NCI-H2196 (cell line): ENCODE data around the gene PTGS1.
"Not testable (repeated sequence)": the region's sequence is repeated elsewhere in the genome, so short reads cannot be mapped to it uniquely, and the experiment has no call there.

Experiments
- DNase-seq: peaks from one replicate; lab custom pipeline; 2025; ENCODE audit not compliant: unreplicated experiment; lab: John Stamatoyannopoulos, UW

Gene PTGS1

GRCh38 chr9:122394265-122395125 is 23.7 kb downstream of the PTGS1 start:
- no peak for DNase-seq

DNA sequence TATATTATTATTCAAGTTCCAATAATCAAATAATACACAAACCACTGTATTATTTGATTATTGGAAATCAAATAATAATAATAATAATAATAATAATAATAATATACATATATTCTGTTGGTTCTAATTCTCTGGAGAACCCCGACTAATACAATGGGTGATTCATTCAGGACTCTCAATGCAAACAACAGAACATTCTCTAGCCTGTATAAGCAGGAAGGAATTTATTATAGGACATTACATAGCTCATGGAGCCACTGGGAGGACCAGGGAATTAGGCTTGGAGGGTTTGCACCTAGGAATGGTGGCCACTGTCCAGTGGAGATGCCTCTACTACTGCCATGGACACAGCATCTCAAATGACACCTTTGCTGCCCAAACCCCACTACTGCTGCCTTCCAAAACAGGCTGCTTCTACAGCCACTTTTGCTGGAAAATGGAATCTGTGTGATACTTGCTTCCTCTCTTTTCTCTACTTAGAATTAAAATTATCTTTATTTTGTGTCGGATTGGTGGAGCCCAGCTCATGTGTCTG is 25.9 kb downstream of the PTGS1 start:
- DNase-seq, result no peak

DNA sequence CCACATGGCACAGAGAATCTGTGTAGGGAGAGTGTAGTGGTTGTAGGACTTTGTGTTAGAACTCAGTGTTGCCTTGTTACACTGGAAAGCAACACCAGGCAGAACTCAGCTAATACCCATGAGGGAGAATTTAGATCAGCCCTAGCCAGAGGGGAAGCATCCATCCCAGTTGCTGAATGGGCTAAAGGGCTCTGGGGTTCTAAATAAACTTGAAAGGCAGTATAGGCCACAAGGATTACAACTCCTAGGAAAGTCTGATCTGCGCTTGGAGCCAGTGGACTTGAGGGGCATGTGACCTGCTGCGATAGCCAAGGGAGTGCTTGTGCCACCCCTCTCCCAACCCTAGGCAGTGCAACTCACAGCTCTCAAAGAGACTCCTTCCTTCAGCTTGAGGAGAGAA is 26.9 kb downstream of the PTGS1 start:
- DNase-seq, result no peak

DNA sequence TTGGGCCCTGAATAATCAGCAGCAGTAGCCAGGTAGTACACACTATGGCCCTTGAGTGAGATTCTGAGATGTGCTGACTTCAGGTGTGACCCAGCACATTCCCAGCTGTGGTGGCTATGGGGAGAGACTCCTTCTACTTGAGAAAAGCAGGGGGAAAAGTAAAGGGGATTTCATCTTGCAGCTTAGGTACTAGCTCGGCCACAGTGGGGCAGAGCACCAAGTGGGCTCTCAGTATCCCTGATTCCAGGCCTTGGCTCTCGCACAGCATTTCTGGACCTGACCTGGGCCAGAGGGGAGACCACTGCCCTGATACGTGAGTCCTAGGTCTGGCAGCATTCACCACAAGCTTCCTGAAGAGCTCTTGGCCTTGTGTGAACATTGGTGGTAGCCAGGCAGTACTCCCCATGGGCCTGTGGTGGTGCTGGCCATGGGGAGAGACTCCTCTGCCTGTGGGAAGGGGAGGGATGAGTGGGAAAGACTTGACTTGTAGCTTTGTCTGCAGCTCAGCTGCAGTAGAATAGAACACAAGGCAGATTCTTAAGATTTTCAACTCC is 27.6 kb downstream of the PTGS1 start:
- no peak for DNase-seq

DNA sequence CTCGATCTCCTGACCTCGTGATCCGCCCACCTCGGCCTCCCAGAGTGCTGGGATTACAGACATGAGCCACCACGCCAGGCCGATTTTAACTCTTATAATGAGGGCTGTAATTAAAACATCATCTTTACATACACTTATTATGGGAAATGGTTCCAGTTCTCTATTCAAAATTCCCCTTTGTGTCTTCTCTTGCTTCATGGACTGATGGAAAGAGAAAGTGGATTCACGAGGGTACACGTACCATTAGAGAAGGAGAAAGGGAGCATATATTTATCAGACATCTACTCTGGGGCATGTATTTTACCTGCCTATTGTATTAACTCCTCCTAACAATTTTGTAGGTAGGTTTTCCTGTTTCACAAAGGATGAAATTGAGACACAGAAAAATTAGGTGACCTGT is 31.1 kb downstream of the PTGS1 start:
- no peak for DNase-seq

GRCh38 chr9:122402403-122402871 is 31.6 kb downstream of the PTGS1 start:
- no peak for DNase-seq

GRCh38 chr9:122402874-122403273 is 32.0 kb downstream of the PTGS1 start:
- DNase-seq, result no peak

DNA sequence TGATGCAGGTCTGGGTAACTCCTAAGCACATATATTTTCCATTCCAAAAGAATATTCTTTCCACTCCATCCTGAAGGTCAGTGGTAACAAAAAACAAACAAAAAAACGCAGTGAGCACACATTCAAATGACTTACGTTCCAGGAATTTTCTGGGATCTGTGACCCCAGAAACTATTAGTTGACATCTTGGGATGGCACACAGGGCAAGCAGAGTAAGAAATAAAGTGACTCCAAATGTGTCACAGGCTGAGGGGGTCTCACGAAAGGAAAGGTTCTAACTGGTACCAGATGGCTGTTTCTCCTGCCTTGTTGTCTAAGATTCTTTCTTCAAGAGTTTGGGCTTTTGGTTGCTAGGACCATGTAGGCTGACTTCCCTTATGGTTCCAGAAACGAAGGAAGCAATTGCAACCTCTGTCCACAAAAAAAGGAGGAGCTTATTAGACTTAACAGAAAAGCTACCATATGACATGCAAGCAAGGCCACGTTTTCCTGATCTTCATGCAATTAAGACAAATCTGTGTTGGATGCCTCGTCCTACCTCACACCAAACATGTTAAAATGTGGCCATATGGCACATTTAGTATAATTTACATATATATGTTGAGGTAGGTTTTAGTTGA is 32.7 kb downstream of the PTGS1 start:
- DNase-seq, result no peak

- not testable (repeated sequence) for DNase-seq
These were observed 34.7 kb downstream of the PTGS1 start for GRCh38 chr9:122405304-122406069.

DNA sequence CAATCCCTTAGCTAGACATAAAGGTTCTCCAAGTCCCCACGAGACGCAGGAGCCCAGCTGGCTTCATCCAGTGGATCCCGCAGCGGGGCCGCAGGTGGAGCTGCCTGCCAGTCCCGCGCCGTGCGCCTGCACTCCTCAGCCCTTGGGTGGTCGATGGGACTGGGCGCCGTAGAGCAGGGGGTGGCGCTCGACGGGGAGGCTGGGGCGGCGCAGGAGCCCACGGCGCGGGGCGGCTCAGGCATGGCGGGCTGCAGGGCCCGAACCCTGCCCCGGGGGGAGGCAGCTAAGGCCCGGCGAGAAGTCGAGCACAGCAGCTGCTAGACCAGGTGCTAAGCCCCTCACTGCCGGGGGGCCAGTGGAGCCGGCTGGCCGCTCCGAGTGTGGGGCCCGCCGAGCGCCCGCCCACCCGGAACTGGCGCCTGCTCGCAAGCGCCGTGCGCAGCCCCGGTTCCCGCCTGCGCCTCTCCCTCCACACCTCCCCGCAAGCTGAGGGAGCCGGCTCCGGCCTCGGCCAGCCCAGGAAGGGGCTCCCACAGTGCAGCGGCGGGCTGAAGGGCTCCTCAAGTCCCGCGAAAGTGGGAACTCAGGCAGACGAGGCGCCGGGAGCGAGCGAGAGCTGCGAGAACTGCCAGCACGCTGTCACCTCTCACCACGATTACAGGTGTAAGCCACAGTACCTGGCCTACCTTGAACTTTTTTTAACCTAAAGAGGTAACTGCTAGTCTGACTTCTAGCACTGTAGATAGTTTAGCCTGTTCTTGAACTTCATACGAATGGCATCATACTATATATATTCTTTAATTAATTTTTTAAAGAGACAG is 35.5 kb downstream of the PTGS1 start:
- no peak for DNase-seq

DNA sequence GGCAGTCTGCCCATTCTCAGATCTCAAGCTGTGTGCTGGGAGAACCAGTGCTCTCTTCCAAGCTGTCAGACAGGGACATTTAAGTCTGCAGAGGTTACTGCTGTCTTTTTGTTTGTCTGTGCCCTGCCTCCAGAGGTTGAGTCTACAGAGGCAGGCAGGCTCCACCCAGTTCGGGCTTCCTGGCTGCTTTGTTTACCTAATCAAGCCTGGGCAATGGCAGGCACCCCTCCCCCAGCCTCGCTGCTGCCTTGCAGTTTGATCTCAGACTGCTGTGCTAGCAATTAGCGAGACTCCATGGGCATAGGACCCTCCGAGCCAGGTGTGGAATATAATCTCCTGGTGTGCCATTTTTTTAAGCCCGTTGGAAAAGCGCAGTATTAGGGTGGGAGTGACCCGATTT is 43.3 kb downstream of the PTGS1 start:
- not testable (repeated sequence) for DNase-seq

GRCh38 chr9:122418016-122418415 is 47.2 kb downstream of the PTGS1 start:
- no peak for DNase-seq

GRCh38 chr9:122420315-122420714 is 49.5 kb downstream of the PTGS1 start:
- no peak for DNase-seq

- no peak for DNase-seq
These were observed 54.3 kb downstream of the PTGS1 start for GRCh38 chr9:122425087-122425486.

- DNase-seq, result no peak
These were observed 55.9 kb downstream of the PTGS1 start for GRCh38 chr9:122426723-122427122.

DNA sequence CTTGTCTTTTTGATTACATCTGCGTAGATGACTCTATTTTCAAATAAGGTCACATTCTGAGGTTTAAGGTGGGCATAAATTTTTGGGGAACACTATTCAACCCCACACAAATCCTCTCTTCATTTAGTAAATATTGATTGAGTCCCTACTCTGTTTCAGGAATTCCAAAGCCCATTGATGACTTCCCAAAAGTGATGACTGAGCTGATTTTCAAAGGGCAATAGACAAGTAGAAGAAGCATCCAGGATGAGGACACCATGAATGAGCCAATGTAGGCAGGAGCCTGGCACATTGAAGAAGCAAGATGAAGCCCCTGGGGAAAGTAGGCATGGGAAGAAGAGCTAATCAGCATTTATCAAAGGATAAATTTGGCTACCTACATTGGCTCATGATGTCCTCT is 71.7 kb downstream of the PTGS1 start:
- DNase-seq, result no peak

DNA sequence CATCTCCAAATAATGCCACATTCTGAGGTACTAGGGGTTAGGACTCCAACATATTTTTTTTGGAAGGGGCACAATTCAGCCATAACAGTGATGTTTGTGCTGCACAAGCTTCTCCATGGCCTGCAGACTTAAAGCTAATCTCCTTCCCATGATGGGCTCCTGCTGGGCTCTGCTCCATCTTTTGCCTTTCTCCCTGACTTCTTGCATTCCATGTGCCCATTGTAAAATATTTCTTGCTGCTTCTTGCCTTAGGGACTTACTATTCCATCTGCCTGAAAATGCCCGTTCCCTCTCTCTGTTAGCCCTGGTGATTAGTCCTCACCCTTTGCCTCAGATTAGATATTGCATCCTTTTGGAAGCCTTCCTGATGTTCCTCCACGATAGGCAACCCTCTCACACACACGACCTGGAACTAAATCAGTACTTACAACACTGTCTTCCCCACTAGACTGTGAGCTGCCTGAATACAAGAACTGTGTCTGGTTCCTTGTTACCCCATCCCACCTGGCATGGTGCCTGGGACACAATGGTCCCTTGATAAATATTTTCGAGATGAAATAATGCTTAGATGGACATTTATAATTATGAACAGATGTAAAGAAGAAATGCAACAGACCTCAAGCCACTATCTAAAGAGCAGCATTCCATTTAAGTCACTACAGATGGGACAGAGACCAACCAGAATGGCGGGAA is 73.4 kb downstream of the PTGS1 start:
- no peak for DNase-seq
